Liver (tissue), 9 donors: ENCODE results near the gene BAIAP2. TPM values are rescaled to one million over a fixed set of nuclear protein-coding genes. Genes with fewer than 3 reads are reported as not detected.

Experiments
- DNase-seq: peaks from one replicate; pipeline ENCODE4 v3.0.0-alpha.2; 2017; ENCODE audit warnings: low spot score
- H3K27ac ChIP-seq, 2 donors: one replicate each; pipeline ENCODE4 v1.7.0; 2013; ENCODE audit warnings: inconsistent platforms in 2 of 2, low read length in 2 of 2, control low read depth in 1 of 2, low read depth in 1 of 2, mild to moderate bottlenecking in 1 of 2
- H3K27me3 ChIP-seq, 4 donors: one replicate each; pipeline versions ENCODE4 v1.6.1 to v1.7.0; 2013; ENCODE audit warnings: low read length in 3 of 4, inconsistent platforms in 1 of 4, mild to moderate bottlenecking in 1 of 4, moderate library complexity in 1 of 4; ENCODE audit not compliant: control insufficient read depth in 4 of 4, insufficient read depth in 4 of 4
- H3K36me3 ChIP-seq, 4 donors: one replicate each; pipeline versions ENCODE4 v1.6.1 to v1.7.0; 2013; ENCODE audit warnings: low read length in 3 of 4, mild to moderate bottlenecking in 3 of 4, low read depth in 1 of 4, moderate library complexity in 1 of 4; ENCODE audit not compliant: control insufficient read depth in 4 of 4, insufficient read depth in 3 of 4
- H3K4me1 ChIP-seq, 4 donors: one replicate each; pipeline versions ENCODE4 v1.6.1 to v1.7.0; 2013; ENCODE audit warnings: low read length in 3 of 4, mild to moderate bottlenecking in 3 of 4, moderate library complexity in 1 of 4; ENCODE audit not compliant: control insufficient read depth in 4 of 4, insufficient read depth in 4 of 4
- H3K4me3 ChIP-seq, 3 donors: one replicate each; pipeline versions ENCODE4 v1.6.1 to v1.7.0; 2013; ENCODE audit warnings: low read length in 3 of 3, control low read depth in 1 of 3, low read depth in 1 of 3, mild to moderate bottlenecking in 1 of 3
- H3K9ac ChIP-seq, 2 donors: one replicate each; pipeline ENCODE4 v1.7.0; 2013; ENCODE audit warnings: low read length in 2 of 2, mild to moderate bottlenecking in 2 of 2, moderate library complexity in 2 of 2, control low read depth in 1 of 2, low read depth in 1 of 2
- H3K9me3 ChIP-seq, 4 donors: one replicate each; pipeline versions ENCODE4 v1.6.1 to v1.7.0; 2013; ENCODE audit warnings: low read length in 3 of 4; ENCODE audit not compliant: control insufficient read depth in 4 of 4
- CTCF ChIP-seq: fragments of 150-350 bp; IDR thresholded peaks from 2 replicates; pipeline ENCODE4 v1.5.1; 2017; ENCODE audit warnings: improper control_type of control experiment, low read depth, low read length; ENCODE audit not compliant: missing input control
- EGR1 ChIP-seq, 2 donors: IDR thresholded peaks; 2 replicates each; pipeline ENCODE4 v1.6.1; 2016 to 2018; ENCODE audit warnings: antibody characterized with exemption in 2 of 2, low read depth in 2 of 2
- FOXA1 ChIP-seq: IDR thresholded peaks from 2 replicates; pipeline ENCODE4 v1.6.1; 2016; ENCODE audit warnings: antibody characterized with exemption
- FOXA2 ChIP-seq: IDR thresholded peaks from 2 replicates; pipeline ENCODE4 v1.6.1; 2016; ENCODE audit warnings: antibody characterized with exemption
- HNF4A ChIP-seq, 2 donors: conservative IDR thresholded peaks; 2 replicates each; pipeline ENCODE4 v1.6.1; 2016; ENCODE audit warnings: antibody characterized with exemption in 2 of 2, mild to moderate bottlenecking in 2 of 2
- HNF4G ChIP-seq: IDR thresholded peaks from 2 replicates; pipeline ENCODE4 v1.6.1; 2016; ENCODE audit warnings: antibody characterized with exemption
- JUND ChIP-seq, 2 donors: IDR thresholded peaks; 2 replicates each; pipeline ENCODE4 v1.6.1; 2016; ENCODE audit warnings: antibody characterized with exemption in 2 of 2
- MAX ChIP-seq: IDR thresholded peaks from 2 replicates; pipeline ENCODE4 v1.6.1; 2016; ENCODE audit warnings: antibody characterized with exemption
- NR2F2 ChIP-seq: IDR thresholded peaks from 2 replicates; pipeline ENCODE4 v1.6.1; 2016; ENCODE audit warnings: antibody characterized with exemption
- REST ChIP-seq: IDR thresholded peaks from 2 replicates; pipeline ENCODE4 v1.6.1; 2016; ENCODE audit warnings: antibody characterized with exemption, mild to moderate bottlenecking
- RXRA ChIP-seq, 2 donors: IDR thresholded peaks; 2 replicates each; pipeline ENCODE4 v1.6.1; 2017 to 2018; ENCODE audit warnings: antibody characterized with exemption in 2 of 2, mild to moderate bottlenecking in 1 of 2
- SP1 ChIP-seq: IDR thresholded peaks from 2 replicates; pipeline ENCODE4 v1.6.1; 2018; ENCODE audit warnings: antibody characterized with exemption, mild to moderate bottlenecking
- TAF1 ChIP-seq: conservative IDR thresholded peaks from 2 replicates; pipeline ENCODE4 v1.6.1; 2016; ENCODE audit warnings: antibody characterized with exemption, mild to moderate bottlenecking
- YY1 ChIP-seq: IDR thresholded peaks from 2 replicates; pipeline ENCODE4 v1.6.1; 2016; ENCODE audit warnings: antibody characterized with exemption, mild to moderate bottlenecking
- ZBTB33 ChIP-seq: IDR thresholded peaks from 2 replicates; pipeline ENCODE4 v1.6.1; 2016; ENCODE audit warnings: antibody characterized with exemption
- WGBS: extraction: QIAGEN DNeasy Blood & Tissue Kit; methylation state at CpG from one replicate; pipeline ENCODE4 v1.1.7; 2013; 5-methylcytosine and 5-hydroxymethylcytosine counted together
- polyA plus RNA-seq, 2 donors: library from polyadenylated mRNA; stranded (reverse) in 1 of 2; unstranded in 1 of 2; fragments of 200-250 nt in 1 of 2; fragments of >200 nt in 1 of 2; fragmentation: Nextera tagmentation in 1 of 2; extraction: Ambion mirVana in 1 of 2; gene quantifications; one replicate each; pipeline versions ENCODE4 v1.2.1 to v1.2.3, GENCODE V29; 2013 to 2015
- total RNA-seq, 2 donors: library from RNA; depleted of rRNA; stranded (reverse); fragments of >200 nt; gene quantifications; one replicate each; pipeline ENCODE4 v1.2.3, GENCODE V29; 2014
- donor health status: healthy.
- donor health status: healthy.
- donor health status: healthy.
- donor health status: healthy.
- donor health status: healthy.

The BAIAP2 gene
- total and polyA plus RNA-seq, 4 donors: 8.1 to 61.3 (median 44.9) TPM

GRCh38 chr17:81132197-81132540, 97.2 kb downstream of the BAIAP2 start:
- DNase-seq: no peak
- WGBS: 67% methylated on average over 11 of the region's 11 CpGs
- no peak overlapping the region for H3K4me3 ChIP-seq
- TF ChIP-seq NR2F2 (no peak), SP1 (no peak), TAF1 (no peak), HNF4A (conservative IDR thresholded peaks at IDR 0.05) (no peak), RXRA (IDR thresholded peaks at IDR 0.05) (no peak), FOXA2 (no peak), JUND (IDR thresholded peaks at IDR 0.05) (no peak), HNF4G (no peak), REST (no peak), EGR1 (IDR thresholded peaks at IDR 0.05; ENCODE audit: low read depth in 2 of 2) (no peak), MAX (no peak), YY1 (no peak), FOXA1 (no peak), CTCF (no peak)
- H3K36me3 ChIP-seq: no peaks in the 10 kb centered on the region
- no peaks in the 10 kb centered on the region for H3K9me3 ChIP-seq
- no peak overlapping the region for H3K9ac ChIP-seq
- H3K4me1 ChIP-seq: peaks cover 0 to 7% (median 0%) of the 10 kb centered on the region in 4 donors
- H3K27me3 ChIP-seq: no peaks in the 10 kb centered on the region
- H3K27ac ChIP-seq: no peak overlapping the region

GRCh38 chr17:81132770-81133723, 98.1 kb downstream of the BAIAP2 start:
- Histone ChIP-seq H3K9ac (no peak overlapping the region), H3K9me3 (no peaks in the 10 kb centered on the region), H3K4me1 (peaks cover 0 to 7% (median 0%) of the 10 kb centered on the region in 4 donors), H3K4me3 (no peak overlapping the region), H3K36me3 (no peaks in the 10 kb centered on the region), H3K27me3 (no peaks in the 10 kb centered on the region), H3K27ac (no peak overlapping the region)
- 83% methylated on average over 22 of the region's 22 CpGs for WGBS
- TF ChIP-seq RXRA (IDR thresholded peaks at IDR 0.05) (no peak), ZBTB33 (no peak), REST (no peak), HNF4G (no peak), FOXA2 (no peak), HNF4A (conservative IDR thresholded peaks at IDR 0.05) (no peak), EGR1 (IDR thresholded peaks at IDR 0.05; ENCODE audit: low read depth in 2 of 2) (peak in 1 of 2 donors; percentile 56)
- DNase-seq: peak; percentile 54
